PC-3 (cell line): ENCODE measurements around the gene C3. TPM values are rescaled to one million over a fixed set of nuclear protein-coding genes. Genes with fewer than 3 reads are reported as not detected.

Experiments
- ATAC-seq: fragments of 200-7000 bp; cut with Tn5 transposase; 2 replicates; pipeline ENCODE4 v1.9.1; 2020; ENCODE audit warnings: mild to moderate bottlenecking, moderate library complexity
- BruUV-seq: library from RNA; stranded (reverse); fragments of 400-500 nt; replicated peaks from 2 replicates; lab custom pipeline; 2021; lab: Mats Ljungman, UMichigan
- CTCF ChIA-PET: fragments of 300-600 bp; sonication (Branson Sonifier 250); formaldehyde crosslinking; loops from one replicate; lab custom pipeline; 2022; ENCODE audit warnings: antibody characterized with exemption; lab: Charles Lee
- POLR2A ChIA-PET: fragments of 300-600 bp; sonication (Branson Sonifier 250); formaldehyde crosslinking; loops from one replicate; lab custom pipeline; 2022; ENCODE audit warnings: antibody characterized with exemption; ENCODE audit not compliant: unreplicated experiment; lab: Charles Lee
- DNase-seq: peaks from one replicate; pipeline ENCODE4 v3.0.0-alpha.2; 2015
- H2AFZ ChIP-seq: fragments of 300-600 bp; sonication (generic); 2 replicates; pipeline ENCODE4 v1.6.0; 2016; ENCODE audit warnings: antibody characterized with exemption, low read length
- H3F3A ChIP-seq: fragments of 300-600 bp; sonication (generic); one replicate; pipeline ENCODE4 v1.6.0; 2017; ENCODE audit warnings: antibody characterized with exemption, low read length, control low read depth, mild to moderate bottlenecking; ENCODE audit not compliant: unreplicated experiment
- H3K27ac ChIP-seq: fragments of 300-600 bp; sonication (generic); 2 replicates; pipeline ENCODE4 v1.5.1; 2016; ENCODE audit warnings: mild to moderate bottlenecking, low read length
- H3K27me3 ChIP-seq: fragments of 300-600 bp; sonication (generic); 2 replicates; pipeline ENCODE4 v1.6.1; 2016; ENCODE audit warnings: low read length, mixed read lengths
- H3K36me3 ChIP-seq: fragments of 300-600 bp; sonication (generic); 2 replicates; pipeline ENCODE4 v1.6.1; 2016; ENCODE audit warnings: low read depth, mixed run types, low read length, mixed read lengths
- H3K4me1 ChIP-seq: fragments of 300-600 bp; sonication (generic); 2 replicates; pipeline ENCODE4 v1.5.1; 2016; ENCODE audit warnings: low read length; ENCODE audit not compliant: insufficient read depth
- H3K4me2 ChIP-seq: fragments of 300-600 bp; sonication (generic); 2 replicates; pipeline ENCODE4 v1.6.0; 2016; ENCODE audit warnings: low read length
- H3K4me3 ChIP-seq: fragments of 300-600 bp; sonication (generic); 2 replicates; pipeline ENCODE4 v1.5.1; 2016; ENCODE audit warnings: mild to moderate bottlenecking, low read length, mixed read lengths
- H3K79me2 ChIP-seq: fragments of 300-600 bp; sonication (generic); 2 replicates; pipeline ENCODE4 v1.6.1; 2017; ENCODE audit warnings: low read length, mixed read lengths
- H3K9ac ChIP-seq: fragments of 300-600 bp; sonication (generic); 2 replicates; pipeline ENCODE4 v1.6.0; 2016; ENCODE audit warnings: mild to moderate bottlenecking, low read length
- H3K9me2 ChIP-seq: fragments of 300-600 bp; sonication (generic); replicated peaks from 2 replicates; pipeline ENCODE4 v1.6.1; 2016; ENCODE audit warnings: mixed run types, low read length, mixed read lengths
- H3K9me3 ChIP-seq: fragments of 300-600 bp; sonication (generic); 2 replicates; pipeline ENCODE4 v1.6.1; 2016; ENCODE audit warnings: low read length, mixed read lengths
- H4K20me1 ChIP-seq: fragments of 300-600 bp; sonication (generic); 2 replicates; pipeline ENCODE4 v1.6.1; 2016; ENCODE audit warnings: low read length, mixed read lengths
- CTCF ChIP-seq: fragments of 300-600 bp; sonication (generic); conservative IDR thresholded peaks from 2 replicates; pipeline ENCODE4 v1.5.1; 2017; ENCODE audit warnings: antibody characterized with exemption, low read depth, mild to moderate bottlenecking, low read length
- EZH2 ChIP-seq: fragments of 300-600 bp; sonication (generic); IDR thresholded peaks from one replicate; pipeline ENCODE4 v1.6.1; 2017; ENCODE audit warnings: antibody characterized with exemption, mild to moderate bottlenecking, low read length; ENCODE audit not compliant: unreplicated experiment
- EZH2phosphoT487 ChIP-seq: fragments of 300-600 bp; sonication (generic); IDR thresholded peaks from 2 replicates; pipeline ENCODE4 v1.6.1; 2018; ENCODE audit warnings: mild to moderate bottlenecking, antibody characterized with exemption, low read length, borderline replicate concordance
- intact Hi-C: fragments of 100-400 bp; cut with micrococcal nuclease; formaldehyde crosslinking; loops from 2 replicates; pipeline ENCODE4 v1.9.0; 2023
- total RNA-seq: library from RNA; depleted of rRNA; stranded (reverse); fragments of >200 nt; gene quantifications from 2 replicates; pipeline ENCODE4 v1.2.3, GENCODE V29; 2014

C3 gene
- total RNA-seq, 1 experiment from 2014 or later: 13.3 TPM

- intact Hi-C loops: no loop called here
- POLR2A ChIA-PET: no interaction called here
- no peak overlapping the region for H2AFZ ChIP-seq
- no peaks in the 10 kb centered on the region for H3K9me3 ChIP-seq
- BruUV-seq: no TSS peak
- ATAC-seq (no peak), DNase-seq (no peak)
- no peaks in the 10 kb centered on the region for H3K27me3 ChIP-seq
- no peaks in the 10 kb centered on the region for H3K79me2 ChIP-seq
- H3K9me2 ChIP-seq: no peaks in the 10 kb centered on the region
- H4K20me1 ChIP-seq: no peaks in the 10 kb centered on the region
- H3K4me3 ChIP-seq: no peak overlapping the region
- H3K36me3 ChIP-seq: no peaks in the 10 kb centered on the region
- H3K4me2 ChIP-seq: no peak overlapping the region
- no peak overlapping the region for H3K27ac ChIP-seq
- TF ChIP-seq EZH2: no peak
- no peaks in the 10 kb centered on the region; the same call in 1 of the 2 replicates for H3K4me1 ChIP-seq
- CTCF ChIA-PET: no interaction called here
- H3K9ac ChIP-seq: no peak overlapping the region
- no peaks in the 10 kb centered on the region for H3F3A ChIP-seq
These were observed 1.3 kb upstream of the C3 start for GRCh38 chr19:6721773-6722172.

- H3F3A ChIP-seq: no peaks in the 10 kb centered on the region
- H3K4me1 ChIP-seq: no peaks in the 10 kb centered on the region; the same call in 1 of the 2 replicates
- ChIA-PET CTCF (no interaction called here), POLR2A (no interaction called here)
- ATAC-seq (no peak), DNase-seq (no peak)
- no peaks in the 10 kb centered on the region for H3K79me2 ChIP-seq
- no TSS peak for BruUV-seq
- no peaks in the 10 kb centered on the region for H3K36me3 ChIP-seq
- H3K9me3 ChIP-seq: no peaks in the 10 kb centered on the region
- no peak overlapping the region for H3K4me3 ChIP-seq
- no peak overlapping the region for H2AFZ ChIP-seq
- no peaks in the 10 kb centered on the region for H4K20me1 ChIP-seq
- TF ChIP-seq CTCF: no peak
- no peak for TF ChIP-seq EZH2
- no peak for TF ChIP-seq EZH2phosphoT487
- H3K27me3 ChIP-seq: no peaks in the 10 kb centered on the region
- H3K4me2 ChIP-seq: no peak overlapping the region
- intact Hi-C loops: no loop called here
- no peaks in the 10 kb centered on the region for H3K9me2 ChIP-seq
- H3K9ac ChIP-seq: no peak overlapping the region
- no peak overlapping the region for H3K27ac ChIP-seq
These were observed 656 bp upstream of the C3 start for GRCh38 chr19:6721138-6721474.

GRCh38 chr19:6719992-6720368, 470 bp downstream of the C3 start:
- ATAC-seq (no peak), DNase-seq (no peak)
- no peak for TF ChIP-seq EZH2
- no peak for TF ChIP-seq CTCF
- TF ChIP-seq EZH2phosphoT487: no peak
- Histone ChIP-seq H3K9ac (no peak overlapping the region), H3K4me3 (no peak overlapping the region), H3K4me2 (no peak overlapping the region), H3K27me3 (no peaks in the 10 kb centered on the region), H3K9me3 (no peaks in the 10 kb centered on the region), H3F3A (no peaks in the 10 kb centered on the region), H3K4me1 (no peaks in the 10 kb centered on the region; the same call in 1 of the 2 replicates), H3K79me2 (no peaks in the 10 kb centered on the region), H4K20me1 (no peaks in the 10 kb centered on the region), H2AFZ (no peak overlapping the region), H3K36me3 (no peaks in the 10 kb centered on the region), H3K9me2 (no peaks in the 10 kb centered on the region), H3K27ac (no peak overlapping the region)
- POLR2A ChIA-PET: no interaction called here
- intact Hi-C loops: no loop called here
- no TSS peak for BruUV-seq
- CTCF ChIA-PET: no interaction called here
